NCI-H2196 (cell line): ENCODE results near the gene MBD2.

Experiments used
- DNase-seq: peaks from one replicate; lab custom pipeline; 2025; ENCODE audit not compliant: unreplicated experiment; lab: John Stamatoyannopoulos, UW

MBD2 gene

DNA sequence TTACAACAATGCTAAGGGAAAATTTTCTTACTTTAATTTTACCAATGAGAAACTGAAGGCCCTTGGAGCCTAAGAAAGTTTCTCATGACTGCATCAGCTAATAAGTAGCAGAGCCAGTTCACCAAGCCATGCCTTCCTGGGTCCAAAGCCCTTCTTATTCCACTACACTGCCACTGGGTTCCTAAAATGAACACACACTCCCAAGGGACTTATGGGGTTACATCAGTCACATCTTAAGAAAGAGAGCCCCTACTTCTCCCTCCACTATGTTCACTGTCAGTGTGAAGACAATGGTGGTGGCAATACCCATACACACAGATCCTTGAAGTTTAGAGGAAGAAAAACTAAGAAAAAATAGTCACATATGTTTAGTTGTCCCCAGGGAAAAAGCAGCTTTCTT lies 20.6 kb downstream of the MBD2 start:
- no peak for DNase-seq

DNA sequence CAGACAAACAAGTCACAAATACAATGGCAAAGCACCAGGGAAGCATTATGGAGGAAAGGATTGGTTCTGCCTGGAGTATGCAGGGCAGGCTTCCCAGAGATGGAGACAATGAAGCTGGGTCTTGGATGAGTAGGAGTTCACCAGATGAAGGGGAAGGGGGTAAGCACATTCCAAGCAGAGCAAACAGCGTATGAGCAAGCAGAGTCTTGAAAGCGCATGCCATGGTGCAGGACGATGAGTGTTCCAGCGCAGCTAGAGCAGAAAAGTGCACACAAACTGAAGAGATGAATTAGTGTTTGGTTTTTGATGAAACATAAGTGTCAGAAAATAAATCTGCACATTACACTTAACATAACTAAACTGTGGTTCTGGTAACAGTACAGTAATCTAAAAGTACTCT lies 21.6 kb downstream of the MBD2 start:
- DNase-seq = no peak

DNA sequence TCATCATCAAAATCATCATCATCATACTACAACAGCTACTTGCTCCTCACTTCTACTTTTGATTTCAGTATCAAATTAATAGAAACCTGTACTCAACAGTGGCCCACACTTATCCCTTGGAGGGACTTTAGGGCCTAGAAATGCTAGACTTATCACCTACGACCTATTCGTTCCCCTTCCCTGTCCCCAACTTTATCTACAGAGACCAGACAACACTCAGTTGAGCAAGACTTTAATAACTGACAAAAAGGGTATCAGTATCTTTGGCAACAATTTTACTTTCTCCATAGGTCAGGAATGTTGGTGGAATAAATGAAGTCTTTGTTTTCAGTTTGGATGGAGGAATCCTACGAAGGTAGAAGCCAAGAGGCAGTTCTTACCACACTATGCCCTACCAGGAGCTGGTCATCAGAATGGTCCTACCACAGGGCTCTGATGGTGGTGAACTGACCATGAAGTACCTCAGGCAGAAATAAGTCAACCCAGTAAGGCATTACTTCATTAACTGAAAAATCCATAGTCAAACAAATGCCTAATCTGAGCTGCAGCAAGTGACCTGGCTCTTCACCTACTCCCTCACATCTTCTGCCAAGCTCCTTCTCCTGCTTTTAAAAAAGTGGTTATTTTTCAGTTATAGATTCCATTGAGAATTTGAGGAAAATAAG lies 26.6 kb downstream of the MBD2 start:
- DNase-seq = no peak

DNA sequence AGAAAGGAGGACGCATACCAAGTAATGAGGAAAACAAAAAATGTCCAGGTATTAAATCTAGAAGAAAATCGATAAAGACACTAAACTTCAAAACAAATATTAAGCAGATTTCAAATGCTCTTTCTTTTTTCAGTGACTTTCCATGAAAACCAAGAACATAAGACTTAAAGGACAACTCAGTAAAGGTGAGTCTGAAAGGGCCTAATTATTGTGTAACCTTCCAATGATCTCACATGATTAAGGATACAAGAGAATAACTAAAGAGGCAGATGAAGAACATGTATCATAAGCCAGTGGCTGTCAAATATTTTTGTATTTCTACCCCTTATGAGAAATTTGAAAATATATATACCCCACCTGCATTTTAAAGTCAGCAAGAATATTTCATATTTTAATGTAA lies 30.7 kb downstream of the MBD2 start:
- no peak for DNase-seq

DNA sequence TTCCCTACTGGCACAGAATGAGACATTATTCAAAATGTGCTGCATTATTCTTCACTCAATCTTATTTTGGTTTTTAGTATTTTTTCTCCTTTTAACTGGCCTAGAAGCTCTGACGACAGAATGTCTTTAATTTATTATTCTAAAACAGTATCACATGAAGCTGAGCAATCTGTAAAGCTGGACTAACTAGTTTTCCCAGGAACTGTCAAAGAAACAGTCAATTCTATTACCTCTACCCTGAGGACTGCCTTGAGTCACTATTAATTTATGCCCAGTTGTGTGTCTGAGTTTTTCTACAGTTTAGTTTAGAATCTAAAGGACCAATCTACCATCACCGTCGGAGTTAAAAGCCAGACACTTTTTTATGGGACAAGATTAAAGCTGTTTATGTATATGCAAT lies 31.6 kb downstream of the MBD2 start:
- DNase-seq = no peak

DNA sequence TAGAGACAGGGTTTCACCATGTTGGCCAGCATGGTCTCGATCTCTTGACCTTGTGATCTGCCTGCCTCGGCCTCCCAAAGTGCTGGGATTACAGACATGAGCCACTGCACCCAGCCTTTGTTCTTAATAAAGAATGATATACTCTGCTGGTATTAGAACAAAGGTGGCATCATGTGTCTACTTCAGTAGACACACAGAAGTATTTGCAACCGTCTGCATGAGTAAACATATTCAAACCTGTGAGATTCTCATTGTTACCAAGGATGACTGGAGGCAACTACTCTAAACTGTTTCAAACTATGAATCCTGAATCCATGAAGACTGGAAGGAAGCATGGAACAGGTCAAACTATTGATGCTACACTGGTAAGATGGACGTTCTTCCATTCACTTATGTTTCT lies 32.1 kb downstream of the MBD2 start:
- DNase-seq = no peak

DNA sequence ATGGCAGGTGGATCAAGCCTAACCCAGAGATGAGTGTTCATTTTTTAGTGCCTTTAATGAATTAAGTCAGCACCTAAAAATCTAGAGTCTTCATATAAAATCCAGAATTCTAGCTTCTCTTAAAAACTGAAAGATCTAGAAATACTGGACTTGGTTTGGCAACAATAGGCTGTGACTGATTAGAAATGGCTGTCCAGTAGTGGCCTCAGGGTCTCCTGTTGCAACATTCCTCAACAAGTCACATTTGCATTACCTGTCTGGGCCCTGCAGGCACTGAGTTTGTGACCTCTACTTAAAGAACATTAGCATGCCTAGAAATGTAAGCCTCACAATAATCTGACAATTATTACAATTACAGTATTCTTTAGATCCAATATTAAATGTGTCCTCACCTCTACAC lies 33.1 kb downstream of the MBD2 start:
- no peak for DNase-seq

DNA sequence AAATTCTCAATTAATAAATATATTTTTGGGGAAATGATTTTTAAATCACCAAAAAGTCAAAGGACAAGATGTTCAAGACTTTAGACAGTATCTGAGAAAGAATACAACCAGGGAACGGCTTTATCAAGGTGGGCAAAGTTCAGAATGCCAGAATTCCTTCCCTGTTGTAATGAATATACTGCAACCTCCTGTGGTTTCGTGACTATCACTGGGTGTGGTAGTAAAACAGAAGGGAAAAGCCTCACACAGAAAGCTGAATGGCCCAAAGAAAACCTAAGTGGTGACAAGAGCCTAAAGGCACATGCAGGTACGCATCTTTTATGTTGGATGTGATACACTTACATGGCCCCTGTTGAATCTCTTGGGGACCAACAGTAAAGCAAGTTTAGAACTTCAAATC lies 37.1 kb downstream of the MBD2 start:
- DNase-seq = no peak

DNA sequence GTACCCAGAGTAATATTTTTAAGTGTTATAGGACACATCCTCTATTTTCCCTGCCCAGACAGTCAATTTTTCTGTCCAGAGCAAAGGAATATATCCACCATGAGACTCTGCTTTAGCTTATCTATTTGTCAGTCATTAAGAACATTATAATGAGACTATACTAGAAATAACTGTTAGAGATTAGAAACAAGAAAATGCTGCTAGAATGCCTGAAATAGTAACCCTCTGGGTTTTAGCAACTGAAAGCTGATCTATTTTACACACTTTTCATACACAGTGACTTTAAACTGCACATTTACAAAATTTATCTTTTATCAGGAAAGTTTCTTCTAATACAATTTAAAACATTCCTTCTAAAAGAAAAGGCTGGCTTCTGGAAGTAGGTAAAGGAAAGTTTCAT lies 39.6 kb downstream of the MBD2 start:
- no peak for DNase-seq

DNA sequence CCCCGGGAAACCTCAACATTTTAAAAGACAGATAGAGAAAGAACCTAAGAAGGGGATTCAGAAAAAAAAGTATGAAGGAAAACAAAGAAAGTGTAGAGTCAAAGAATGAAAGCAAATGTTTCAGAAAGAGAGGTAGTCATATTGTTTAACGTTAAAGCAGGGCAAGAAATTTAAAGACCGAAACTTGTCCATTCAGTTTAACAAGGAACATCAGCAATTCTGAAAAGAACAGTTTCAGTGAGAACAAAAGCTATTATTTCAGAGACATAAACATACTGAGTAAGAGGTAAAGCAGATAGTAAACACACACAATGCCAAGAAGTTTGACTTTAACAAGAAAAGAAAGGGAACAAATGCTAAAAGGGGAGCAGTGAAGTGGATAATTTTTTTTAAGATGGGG lies 41.1 kb downstream of the MBD2 start:
- no peak for DNase-seq

DNA sequence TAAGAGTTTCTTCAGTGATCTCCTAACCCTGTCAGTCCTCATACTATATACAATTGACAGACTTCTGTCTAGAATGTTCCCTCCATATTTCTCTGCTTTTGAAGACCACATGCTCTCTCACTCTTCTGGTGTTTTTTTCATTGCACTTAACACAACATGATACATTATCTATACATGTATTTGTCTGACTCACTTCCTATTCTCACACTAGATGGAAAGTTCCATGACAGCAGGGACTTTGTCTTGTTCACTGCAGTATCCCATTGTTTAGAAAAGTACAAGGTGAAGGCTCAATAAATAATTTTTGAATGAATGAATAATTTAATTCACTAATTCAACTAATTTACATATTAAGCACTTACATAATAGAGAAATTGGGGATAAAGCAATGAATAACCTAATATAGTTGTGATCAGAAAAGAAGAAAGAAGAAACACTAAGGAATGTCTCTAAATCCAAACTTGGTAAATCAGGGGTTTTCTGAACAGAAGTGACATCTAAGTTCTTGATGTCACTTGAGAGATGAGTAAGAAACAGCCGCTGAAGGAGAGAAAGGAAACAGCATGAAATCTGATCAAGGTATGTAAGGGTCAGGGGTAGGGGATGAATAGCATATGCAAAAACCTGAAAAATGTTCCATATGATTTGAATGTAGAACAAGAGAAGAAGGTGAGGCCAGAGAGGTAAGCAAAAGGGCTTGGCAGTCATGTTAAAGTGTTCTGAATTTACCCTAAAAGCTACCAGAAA lies 42.4 kb downstream of the MBD2 start:
- no peak for DNase-seq

DNA sequence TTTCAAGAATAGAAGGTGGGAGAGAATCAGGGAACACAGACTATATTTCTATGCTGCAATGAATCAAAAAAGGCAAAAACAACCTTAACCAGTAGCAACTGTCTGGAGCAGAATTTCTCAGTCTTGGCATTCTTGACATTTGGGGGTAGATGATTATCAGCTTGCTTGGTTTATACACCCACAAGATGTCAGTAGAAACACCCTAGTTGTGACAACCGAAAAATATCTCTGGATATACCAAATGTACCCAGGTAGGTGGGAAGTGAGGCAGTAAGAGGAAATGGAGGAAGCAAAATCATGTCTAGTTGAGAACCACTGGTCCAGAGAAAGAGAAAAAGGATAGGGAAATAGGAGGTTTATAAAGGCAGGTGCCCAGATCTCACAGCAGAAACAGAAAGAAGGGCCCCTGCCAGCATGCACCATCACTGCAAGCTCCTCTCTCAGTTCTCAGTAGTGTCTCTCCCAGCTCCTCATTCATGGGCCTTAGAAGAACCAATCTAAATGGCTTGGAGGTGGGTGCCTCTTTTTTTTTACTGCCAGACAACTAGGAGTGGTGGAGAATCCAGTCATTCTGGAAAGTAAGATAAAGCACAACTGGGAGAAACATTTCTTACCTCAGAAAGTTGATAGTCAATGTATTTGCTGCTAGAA lies 50.4 kb downstream of the MBD2 start:
- no peak for DNase-seq

DNA sequence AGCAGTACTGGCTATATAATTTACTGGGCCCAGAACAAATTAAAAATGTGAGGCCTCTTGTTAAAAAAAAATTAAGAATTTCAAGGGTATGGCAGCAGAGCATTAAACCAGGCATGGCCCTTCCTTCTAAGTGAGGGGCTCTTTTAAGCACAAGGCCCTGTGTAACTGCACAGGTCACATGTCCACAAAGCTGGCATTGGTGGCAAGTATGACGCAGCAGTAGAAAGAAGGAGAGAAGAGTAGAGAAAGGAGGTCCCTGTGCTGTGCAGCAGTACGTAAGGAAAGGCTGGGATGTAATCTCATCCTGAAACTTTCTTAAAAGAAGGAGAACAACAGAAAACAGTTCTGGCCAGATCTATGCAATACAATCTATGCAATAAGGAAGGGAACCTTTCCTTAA lies 51.2 kb downstream of the MBD2 start:
- DNase-seq = no peak

DNA sequence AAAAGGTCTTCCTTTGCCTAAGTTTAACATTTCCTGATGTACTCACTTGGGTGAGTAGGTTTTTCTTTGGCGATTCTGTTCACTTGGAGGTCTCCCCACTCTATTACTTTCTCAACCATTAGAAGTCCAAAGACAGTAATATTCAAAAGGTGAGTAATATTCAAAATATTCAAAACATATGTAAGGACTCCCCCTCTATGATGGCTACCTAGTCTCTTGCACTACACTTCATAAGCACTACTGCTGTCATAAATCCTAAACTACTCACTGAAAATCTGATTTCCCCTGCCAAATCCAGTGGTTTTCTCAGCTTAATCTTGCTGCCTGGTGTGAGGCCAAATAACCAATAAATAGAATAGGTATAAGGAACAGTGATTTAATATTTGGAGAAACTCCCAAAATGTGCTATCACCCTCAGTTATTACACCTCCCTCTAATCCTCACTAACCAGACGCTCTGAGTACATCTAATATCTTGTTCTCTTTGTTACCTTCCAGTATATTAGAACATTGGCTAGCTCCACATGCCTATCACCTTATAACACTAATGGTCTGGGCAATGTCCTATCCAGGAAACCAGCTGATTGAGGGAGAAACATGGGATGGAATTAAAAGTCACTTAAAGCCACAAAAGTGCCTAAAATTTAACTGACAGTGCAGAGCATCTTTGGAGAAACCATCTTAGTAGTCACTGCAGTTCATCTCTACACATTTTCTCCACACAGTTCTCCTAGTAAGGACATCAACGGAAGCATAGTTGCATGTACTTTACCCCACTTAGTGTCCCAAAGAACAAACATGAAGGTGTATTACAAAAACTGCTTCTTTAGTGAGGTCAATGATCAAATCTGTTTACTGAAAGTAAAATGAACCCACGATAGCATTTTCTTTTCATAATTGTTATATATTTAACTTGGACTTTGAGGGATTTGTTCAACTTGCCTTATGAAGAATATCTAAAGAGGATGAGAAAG lies 54.8 kb downstream of the MBD2 start:
- DNase-seq = no peak

DNA sequence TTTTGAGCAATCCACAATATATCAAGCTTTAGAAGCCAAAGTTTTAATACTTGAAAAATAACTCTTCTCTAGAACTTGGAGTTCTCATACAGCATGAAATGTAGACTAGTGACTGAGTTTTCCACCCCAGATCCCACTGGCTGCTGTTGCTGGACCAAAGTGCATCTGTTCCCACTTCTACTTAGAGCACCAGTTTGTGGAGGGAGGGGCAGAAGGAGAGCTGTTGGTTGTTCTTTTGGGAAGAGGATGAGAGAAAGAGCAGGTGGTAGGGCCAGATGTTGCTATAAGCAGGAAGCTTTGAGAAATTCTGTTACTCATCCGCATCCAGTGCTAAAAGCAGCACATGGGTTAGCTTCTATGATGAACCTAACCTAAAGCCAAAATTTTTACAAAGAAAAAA lies 59.0 kb downstream of the MBD2 start:
- DNase-seq = no peak

DNA sequence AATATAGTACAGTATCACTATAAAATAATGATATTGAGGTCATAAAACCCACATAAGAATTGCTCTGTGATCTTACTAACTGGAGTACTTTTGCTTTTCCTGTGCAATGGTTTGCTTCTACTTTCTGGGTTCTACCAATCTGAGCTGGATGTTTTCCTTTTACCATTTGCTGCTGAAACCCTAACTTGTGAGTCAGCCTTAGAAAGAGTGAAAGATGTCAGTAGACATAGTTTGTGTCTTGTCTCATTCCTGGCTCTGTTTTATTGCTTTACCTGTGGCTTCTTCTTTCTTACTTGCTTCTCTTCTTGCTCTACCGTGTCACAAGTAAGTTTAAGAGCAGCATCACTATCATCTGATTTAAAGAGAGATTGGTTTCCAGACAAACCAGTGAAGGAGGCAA lies 61.0 kb downstream of the MBD2 start:
- no peak for DNase-seq

DNA sequence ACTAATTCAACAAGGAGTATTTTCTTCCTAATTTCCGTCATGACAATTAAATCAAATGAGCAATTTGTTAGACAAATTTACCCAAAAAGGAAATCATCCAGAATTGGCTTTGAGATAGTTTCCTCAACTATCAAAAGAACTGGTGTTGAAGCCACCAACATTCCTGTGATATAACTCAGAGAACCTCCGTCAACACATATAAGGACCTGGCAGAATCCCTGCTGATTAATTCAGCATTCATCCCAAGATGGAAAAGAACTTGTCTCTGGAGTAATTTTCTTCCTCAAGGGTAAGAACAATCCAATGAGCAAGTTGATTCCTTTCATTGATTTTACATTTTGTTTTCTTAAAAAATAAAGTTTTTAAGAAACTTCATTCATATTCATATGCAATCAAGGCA lies 62.0 kb downstream of the MBD2 start:
- no peak for DNase-seq

DNA sequence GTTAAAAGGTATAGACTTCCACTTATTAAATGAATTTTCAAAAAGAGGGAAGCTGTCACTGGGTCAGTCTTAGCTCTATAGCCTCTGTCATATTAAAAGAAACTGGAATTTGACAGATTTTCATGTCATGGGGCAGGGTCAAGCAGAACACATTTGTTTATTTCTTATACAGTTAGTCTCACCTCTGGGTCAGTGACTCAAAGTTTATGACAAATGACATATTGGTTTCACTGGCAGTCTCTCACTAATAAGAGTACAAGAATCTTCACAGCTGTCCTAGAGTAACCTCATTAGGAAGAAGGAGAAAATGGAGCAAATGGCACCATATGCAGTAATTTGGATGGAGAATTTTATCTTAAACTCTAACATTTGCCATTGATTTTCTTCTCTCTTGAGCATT lies 63.2 kb downstream of the MBD2 start:
- DNase-seq = no peak

DNA sequence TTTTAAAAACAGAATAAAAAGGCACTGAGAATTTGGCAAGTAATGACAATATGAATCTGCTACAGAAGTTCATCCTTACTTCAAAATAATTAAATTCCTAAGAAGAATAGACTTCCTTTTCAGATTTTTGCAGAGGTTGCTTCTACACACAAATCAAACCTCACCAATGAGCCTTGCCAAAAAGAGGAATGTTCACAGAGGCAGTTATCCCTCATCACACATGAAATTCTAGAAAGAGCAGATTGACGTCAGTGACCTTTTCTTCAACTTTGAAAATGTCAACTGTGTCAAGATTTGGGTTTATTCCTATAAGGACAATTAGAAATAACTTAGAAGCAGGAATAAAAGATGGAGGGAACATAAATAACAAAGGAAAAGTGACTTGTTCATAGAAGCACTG lies 64.6 kb downstream of the MBD2 start:
- DNase-seq = no peak

DNA sequence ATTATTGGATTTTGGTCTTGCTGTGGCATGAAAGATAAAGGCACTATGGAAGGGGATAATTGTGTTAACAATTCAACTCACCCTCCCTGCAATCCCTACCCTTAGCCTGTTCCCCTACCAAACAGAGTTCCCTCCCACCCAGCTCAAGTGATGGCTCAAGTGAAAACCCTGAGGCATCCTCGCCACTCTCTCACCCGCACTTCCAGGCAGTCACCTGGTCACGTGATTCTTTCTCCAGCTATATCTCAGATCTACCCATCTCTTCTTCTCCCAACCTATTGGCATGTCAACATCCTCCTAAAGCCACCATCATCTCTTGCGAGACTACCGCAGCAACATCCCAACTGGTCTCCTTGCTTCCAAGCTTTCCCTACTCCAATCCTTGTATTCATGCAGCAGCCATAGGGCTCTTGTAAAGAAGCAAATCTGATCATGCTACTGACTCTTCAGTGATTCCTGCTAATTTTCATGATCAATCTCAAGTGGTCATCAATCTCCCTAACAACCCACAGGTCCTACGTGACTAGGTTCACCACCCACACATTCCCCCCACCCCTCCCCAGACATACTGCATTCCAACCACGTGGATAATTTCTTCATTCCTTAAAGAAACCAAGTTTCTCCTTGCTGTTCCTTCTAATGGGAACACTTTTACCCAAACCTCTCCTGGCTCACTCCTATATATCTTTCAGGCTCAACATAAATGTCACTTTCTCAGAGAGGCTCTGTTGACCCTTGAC lies 66.7 kb downstream of the MBD2 start:
- no peak for DNase-seq

DNA sequence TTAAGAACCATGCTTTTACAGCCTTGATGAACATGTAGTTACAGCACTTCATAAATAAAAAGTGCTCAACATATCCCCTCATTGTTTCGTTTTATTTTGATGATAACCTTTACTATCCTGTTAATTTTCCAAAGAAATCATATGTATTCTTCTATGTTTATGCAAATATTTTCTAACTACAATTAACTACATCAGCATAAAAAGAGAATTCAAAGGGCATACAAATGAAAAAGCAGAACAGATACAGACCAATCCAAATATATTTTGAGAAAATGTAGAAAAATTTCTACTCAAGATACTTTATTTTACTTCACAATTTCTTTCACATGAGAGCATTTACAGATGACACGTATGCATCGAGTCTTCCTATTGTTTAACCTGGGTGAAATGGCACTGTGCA lies 69.1 kb downstream of the MBD2 start:
- no peak for DNase-seq
